Fibroblast of peridontal ligament (primary cell): ENCODE measurements around the gene TCF25.
A peak's percentile ranks its signal among the peaks of the same experiment; 100 is the strongest.
"Not testable (repeated sequence)": the region's sequence is repeated elsewhere in the genome, so short reads cannot be mapped to it uniquely, and the experiment has no call there.

Experiments used
- DNase-seq: peaks from one replicate; pipeline ENCODE4 v3.0.0-alpha.2; 2010; ENCODE audit errors: extremely low read depth

TCF25 gene

GRCh38 chr16:89905511-89906139 is 32.2 kb downstream of the TCF25 start:
- no peak for DNase-seq

- DNase-seq, result no peak
Measured at GRCh38 chr16:89906140-89907025, 33.0 kb downstream of the TCF25 start.

- no peak for DNase-seq
Measured at GRCh38 chr16:89907055-89907814, 33.8 kb downstream of the TCF25 start.

GRCh38 chr16:89908236-89908635 is 34.8 kb downstream of the TCF25 start:
- DNase-seq, result no peak

- DNase-seq, result peak; percentile 54
Measured at GRCh38 chr16:89909777-89910716, 36.7 kb downstream of the TCF25 start.

GRCh38 chr16:89910717-89911354 is 37.4 kb downstream of the TCF25 start:
- DNase-seq, result no peak

- DNase-seq, result no peak
Measured at GRCh38 chr16:89911375-89911774, 38.0 kb downstream of the TCF25 start.

GRCh38 chr16:89912143-89912542 is 38.8 kb downstream of the TCF25 start:
- DNase-seq, result no peak

GRCh38 chr16:89912627-89913026 is 39.2 kb downstream of the TCF25 start:
- no peak for DNase-seq

- no peak for DNase-seq
Measured at GRCh38 chr16:89913408-89914387, 40.3 kb downstream of the TCF25 start.

GRCh38 chr16:89914642-89915285 is 41.4 kb downstream of the TCF25 start:
- not testable (repeated sequence) for DNase-seq

- DNase-seq, result no peak
Measured at GRCh38 chr16:89915303-89916232, 42.2 kb downstream of the TCF25 start.

GRCh38 chr16:89917773-89918452 is 44.5 kb downstream of the TCF25 start:
- DNase-seq, result peak; percentile 57

GRCh38 chr16:89918453-89919347 is 45.3 kb downstream of the TCF25 start, which contains the start of gene MC1R:
Gene MC1R, plus strand, starts transcription at chr16:89918862. Its CDS starts 397 bp downstream, at chr16:89919259.
- DNase-seq, result peak; percentile 33

GRCh38 chr16:89919535-89920406 is 46.4 kb downstream of the TCF25 start:
- DNase-seq, result no peak
